B cell (primary cell): ENCODE data around the gene CDK10.

Source experiments
- CTCF ChIP-seq: fragments of 200-600 bp; IDR thresholded peaks from one replicate; pipeline ENCODE4 v1.8.0; 2022; ENCODE audit warnings: antibody characterized with exemption, mild to moderate bottlenecking
- EZH2 ChIP-seq: IDR thresholded peaks from 2 replicates; pipeline ENCODE4 v1.6.1; 2012; ENCODE audit warnings: borderline replicate concordance, low read depth, mild to moderate bottlenecking, moderate library complexity, low read length; ENCODE audit not compliant: insufficient read depth, poor library complexity, severe bottlenecking

DNA sequence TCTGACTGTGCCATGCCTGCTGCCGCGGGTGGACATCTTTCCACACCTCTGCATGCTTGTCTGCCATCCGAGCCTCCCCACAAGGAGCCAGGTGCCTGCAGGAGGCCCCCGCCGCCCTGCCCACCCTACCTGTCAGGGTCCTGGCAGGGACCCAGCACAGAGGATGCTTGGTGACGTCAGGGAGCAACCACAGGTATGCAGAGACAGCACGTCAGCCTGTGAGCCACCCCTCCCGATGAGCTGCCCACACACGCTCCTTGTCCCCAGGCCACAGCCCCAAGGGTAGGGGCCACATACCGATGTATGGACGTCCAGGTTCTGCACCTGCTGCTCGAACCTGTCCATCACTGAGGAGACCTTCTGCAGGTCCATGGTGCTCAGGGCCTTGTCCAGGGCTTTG is 39.6 kb upstream of the CDK10 start:
- TF ChIP-seq CTCF (no peak), EZH2 (no peak)
